Transverse colon (tissue), 4 donors: ENCODE data around the gene LRRK2. TPM values are rescaled to one million over a fixed set of nuclear protein-coding genes. Genes with fewer than 3 reads are reported as not detected.

Source experiments
- DNase-seq: peaks from one replicate; pipeline ENCODE4 v3.0.0-alpha.2; 2019
- H3K27ac ChIP-seq, 4 donors: fragments of 200-600 bp; sonication (generic); 2 replicates each; pipeline ENCODE4 v1.5.1; 2016 to 2018; ENCODE audit warnings: inconsistent platforms in 4 of 4
- H3K27me3 ChIP-seq: fragments of 200-600 bp; sonication (generic); 2 replicates; pipeline ENCODE4 v1.5.1; 2017; ENCODE audit warnings: inconsistent platforms
- H3K36me3 ChIP-seq, 4 donors: fragments of 200-600 bp; sonication (generic); 2 replicates each; pipeline ENCODE4 v1.5.1; 2017 to 2019; ENCODE audit warnings: inconsistent platforms in 4 of 4
- H3K4me1 ChIP-seq, 4 donors: fragments of 200-600 bp; sonication (generic); 2 replicates each; pipeline ENCODE4 v1.5.1; 2017 to 2020; ENCODE audit warnings: inconsistent platforms in 4 of 4
- H3K4me3 ChIP-seq, 4 donors: fragments of 200-600 bp; sonication (generic); 1 replicate in 1 of 4; 2 replicates in 3 of 4; pipeline versions ENCODE4 v1.5.1 to v1.6.1; 2017 to 2019; ENCODE audit warnings: inconsistent platforms in 4 of 4
- H3K9me3 ChIP-seq, 2 donors: fragments of 200-600 bp; sonication (generic); 2 replicates each; pipeline ENCODE4 v1.5.1; 2017 to 2019; ENCODE audit warnings: inconsistent platforms in 2 of 2
- EP300 ChIP-seq: sonication (generic); formaldehyde crosslinking; IDR thresholded peaks from one replicate; pipeline ENCODE4 v1.6.1; 2017; ENCODE audit warnings: antibody characterized with exemption, low read depth
- POLR2A ChIP-seq: fragments of 450-650 bp; IDR thresholded peaks from one replicate; pipeline ENCODE4 v1.6.1; 2016; ENCODE audit warnings: antibody characterized with exemption, mild to moderate bottlenecking, moderate library complexity
- POLR2AphosphoS5 ChIP-seq, 3 donors: sonication (generic); formaldehyde crosslinking; IDR thresholded peaks; one replicate each; pipeline ENCODE4 v1.6.1; 2016; ENCODE audit warnings: antibody characterized with exemption in 3 of 3
- WGBS, 2 donors: methylation state at CpG; one replicate each; pipeline ENCODE4 v1.1.5; 2018; ENCODE audit warnings: low coverage in 1 of 2; 5-methylcytosine and 5-hydroxymethylcytosine counted together
- in situ Hi-C, 4 donors: fragments of 200-750 bp; cut with MboI; loops; one replicate each; pipeline versions ENCODE4 v1.15.0 to v1.15.1; 2017; ENCODE audit warnings: low sequenced_read_pairs in 3 of 4, low pct_ligation_motif_present in 1 of 4, low pct_unique_long_range_greater_than_20kb in 1 of 4
- intact Hi-C: fragments of 100-400 bp; cut with DNase I; formaldehyde crosslinking; loops from one replicate; pipeline ENCODE4 v1.15.1; 2023; ENCODE audit warnings: low total_unique reads
- total RNA-seq, 4 donors: library from RNA; depleted of rRNA; stranded (reverse); fragments of >200 nt; gene quantifications; one replicate each; pipeline ENCODE4 v1.1.0, GENCODE V29; 2016
- TF ChIP-seq, protein P1 (sequence below), 5 experiments: fragments of 200-600 bp in 3 of 5; fragments of 450-650 bp in 2 of 5; sonication (generic) in 3 of 5; IDR thresholded peaks; 1 replicate in 2 of 5; 2 replicates in 3 of 5; pipeline ENCODE4 v1.5.1; 2016 to 2017; ENCODE audit warnings: antibody characterized with exemption in 5 of 5, inconsistent platforms in 3 of 5, mild to moderate bottlenecking in 2 of 5, moderate library complexity in 1 of 5

LRRK2 gene
- total RNA-seq, 4 donors from 2014 or later = 1.9 to 30.8 (median 7.9) TPM

- Histone ChIP-seq H3K4me1 (no peaks in the 10 kb centered on the region), H3K36me3 (no peaks in the 10 kb centered on the region), H3K27me3 (no peaks in the 10 kb centered on the region), H3K27ac (no peak overlapping the region), H3K9me3 (no peaks in the 10 kb centered on the region), H3K4me3 (no peak overlapping the region)
- DNase-seq = no peak
- TF ChIP-seq, protein P1, sequence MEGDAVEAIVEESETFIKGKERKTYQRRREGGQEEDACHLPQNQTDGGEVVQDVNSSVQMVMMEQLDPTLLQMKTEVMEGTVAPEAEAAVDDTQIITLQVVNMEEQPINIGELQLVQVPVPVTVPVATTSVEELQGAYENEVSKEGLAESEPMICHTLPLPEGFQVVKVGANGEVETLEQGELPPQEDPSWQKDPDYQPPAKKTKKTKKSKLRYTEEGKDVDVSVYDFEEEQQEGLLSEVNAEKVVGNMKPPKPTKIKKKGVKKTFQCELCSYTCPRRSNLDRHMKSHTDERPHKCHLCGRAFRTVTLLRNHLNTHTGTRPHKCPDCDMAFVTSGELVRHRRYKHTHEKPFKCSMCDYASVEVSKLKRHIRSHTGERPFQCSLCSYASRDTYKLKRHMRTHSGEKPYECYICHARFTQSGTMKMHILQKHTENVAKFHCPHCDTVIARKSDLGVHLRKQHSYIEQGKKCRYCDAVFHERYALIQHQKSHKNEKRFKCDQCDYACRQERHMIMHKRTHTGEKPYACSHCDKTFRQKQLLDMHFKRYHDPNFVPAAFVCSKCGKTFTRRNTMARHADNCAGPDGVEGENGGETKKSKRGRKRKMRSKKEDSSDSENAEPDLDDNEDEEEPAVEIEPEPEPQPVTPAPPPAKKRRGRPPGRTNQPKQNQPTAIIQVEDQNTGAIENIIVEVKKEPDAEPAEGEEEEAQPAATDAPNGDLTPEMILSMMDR (IDR thresholded peaks at IDR 0.05) = no peak
- TF ChIP-seq POLR2A (no peak), POLR2AphosphoS5 (IDR thresholded peaks at IDR 0.05) (no peak), EP300 (no peak)
- in situ Hi-C loops = no loop called here
- intact Hi-C loops = no loop called here
- WGBS, 2 donors = 79 to 100% methylated on average over 1 to 8 of the region's 8 CpGs
Observed at GRCh38 chr12:40405419-40405818, 180.6 kb downstream of the LRRK2 start.

Other genes with a start within 250 kb of the LRRK2 start
- gene SLC2A13, start 118.9 kb upstream of the LRRK2 start, total RNA-seq = 10 to 100 TPM; 31.8 to 70.7 (median 46.8) TPM